T-helper 2 cell treated with Interferon-gamma antibody and Interleukin-4, amounts not matched to agents 5 μg/mL and 100 μg/mL, for 36 hours (primary cell): ENCODE data around the gene KHDC4.

Experiments used
- DNase-seq: peaks from one replicate; pipeline ENCODE4 v3.0.0; 2021; ENCODE audit warnings: low spot score
- H3K27ac Mint-ChIP-seq: one replicate; pipeline ENCODE4 v1.8.0; 2021; ENCODE audit warnings: mild to moderate bottlenecking, mixed read lengths
- H3K27me3 Mint-ChIP-seq: one replicate; pipeline ENCODE4 v1.8.0; 2021; ENCODE audit warnings: low read depth, mixed read lengths
- H3K36me3 Mint-ChIP-seq: one replicate; pipeline ENCODE4 v1.8.0; 2021; ENCODE audit warnings: low read depth, mixed read lengths
- H3K4me1 Mint-ChIP-seq: one replicate; pipeline ENCODE4 v1.8.0; 2021; ENCODE audit warnings: low read depth, mixed read lengths
- H3K4me3 Mint-ChIP-seq: one replicate; pipeline ENCODE4 v1.8.0; 2022; ENCODE audit warnings: mild to moderate bottlenecking, moderate library complexity, mixed read lengths
- H3K9me3 Mint-ChIP-seq: one replicate; pipeline ENCODE4 v1.8.0; 2021; ENCODE audit warnings: mixed read lengths

KHDC4 gene

DNA sequence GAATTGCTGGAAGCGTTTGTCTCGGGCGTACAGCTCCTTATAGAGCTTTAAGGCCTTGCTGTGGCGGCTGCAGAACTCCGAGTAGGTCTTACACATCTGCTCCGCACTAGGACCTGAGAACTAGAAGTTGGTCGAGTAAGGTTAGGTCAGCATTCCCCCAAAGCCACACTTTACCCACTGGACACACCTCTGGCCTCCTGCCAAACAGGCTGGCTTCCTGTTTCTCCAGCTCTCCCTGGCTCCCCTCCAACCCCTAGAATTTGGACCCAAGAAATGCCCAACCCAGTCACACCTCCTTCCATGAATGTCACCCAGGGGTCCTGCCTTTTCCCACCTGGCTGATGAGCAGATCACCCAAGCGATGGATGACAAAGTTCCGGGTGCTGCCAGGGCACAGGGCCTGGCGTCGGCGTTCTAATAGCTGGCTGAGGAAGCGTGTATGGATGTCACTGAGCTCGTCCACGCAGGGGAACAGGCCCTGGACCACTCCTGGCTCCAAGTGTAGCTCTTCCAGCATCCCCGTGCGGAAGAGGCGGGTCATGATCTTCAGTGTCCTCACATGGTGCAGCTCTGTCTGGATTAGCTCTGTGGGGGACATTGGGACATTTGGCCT, 28.5 kb upstream of the KHDC4 start:
- Mint-ChIP-seq H3K9me3 (no peaks in the 10 kb centered on the region), H3K27me3 (no peaks in the 10 kb centered on the region), H3K36me3 (peaks cover 73% of the 10 kb centered on the region), H3K4me1 (peaks cover 37% of the 10 kb centered on the region), H3K27ac (no peak overlapping the region), H3K4me3 (no peak overlapping the region)
- no peak for DNase-seq

DNA sequence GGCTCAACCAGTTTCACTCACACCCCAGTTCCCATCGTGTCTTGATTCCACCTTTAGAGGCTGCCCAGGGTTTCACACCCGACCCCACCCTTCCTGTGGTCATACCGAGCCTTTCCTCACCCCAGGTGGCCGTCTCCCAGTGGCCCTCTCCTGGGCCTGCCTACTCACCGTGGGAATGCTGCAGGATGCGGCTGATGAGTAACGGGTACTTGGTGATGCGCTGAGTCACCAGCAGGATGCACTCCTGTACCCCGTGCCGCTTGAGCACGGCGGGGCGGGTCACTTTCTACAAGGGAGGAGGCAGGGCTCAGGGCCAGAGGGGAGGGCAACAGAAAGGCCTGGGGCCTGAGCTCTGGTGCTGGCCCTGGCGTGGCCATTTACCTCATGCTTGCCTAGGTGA, 27.7 kb upstream of the KHDC4 start:
- no peak overlapping the region for H3K4me3 Mint-ChIP-seq

DNA sequence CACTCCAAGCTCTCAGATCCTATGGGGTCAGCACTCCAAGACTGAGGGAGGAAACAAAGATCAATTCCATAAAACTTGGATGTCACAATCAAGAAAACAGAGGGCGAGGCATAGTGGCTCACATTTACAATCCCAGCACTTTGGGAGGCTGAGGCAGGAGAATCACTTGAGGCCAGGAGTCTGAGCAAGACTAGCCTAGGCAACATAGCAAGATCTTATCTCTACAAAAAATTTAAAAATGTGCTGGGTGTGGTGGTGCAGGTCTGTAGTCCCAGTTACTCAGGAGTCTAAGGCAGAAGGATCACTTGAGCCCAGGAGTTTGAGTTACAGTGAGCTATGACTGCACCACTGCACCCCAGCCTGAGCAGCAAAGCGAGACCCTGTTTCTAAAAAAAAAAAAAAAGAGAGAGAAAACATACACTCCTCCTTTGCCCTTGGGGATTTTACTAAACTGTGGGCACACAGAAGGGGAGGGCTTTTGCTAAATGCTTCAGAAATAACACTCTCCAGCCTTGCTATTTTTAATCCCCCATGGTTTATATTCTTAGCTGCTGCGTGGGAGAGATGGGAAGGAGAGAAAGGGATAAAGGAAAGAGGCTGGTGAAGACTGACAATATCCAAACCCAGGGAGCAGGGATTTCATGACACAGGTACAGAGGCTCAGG, 26.0 kb upstream of the KHDC4 start:
- Mint-ChIP-seq H3K4me3 (no peak overlapping the region), H3K27ac (peak overlapping the region; percentile 68), H3K9me3 (no peaks in the 10 kb centered on the region), H3K36me3 (peaks cover 62% of the 10 kb centered on the region), H3K27me3 (no peaks in the 10 kb centered on the region), H3K4me1 (peaks cover 22% of the 10 kb centered on the region)
- no peak for DNase-seq

More for the DNA sequence above, 27.7 kb upstream of the KHDC4 start:
- H3K27ac Mint-ChIP-seq, result peak overlapping the region; percentile 49
- H3K27me3 Mint-ChIP-seq, result no peaks in the 10 kb centered on the region
- no peak for DNase-seq
- peaks cover 75% of the 10 kb centered on the region for H3K36me3 Mint-ChIP-seq
- H3K9me3 Mint-ChIP-seq, result no peaks in the 10 kb centered on the region
- peaks cover 30% of the 10 kb centered on the region for H3K4me1 Mint-ChIP-seq

DNA sequence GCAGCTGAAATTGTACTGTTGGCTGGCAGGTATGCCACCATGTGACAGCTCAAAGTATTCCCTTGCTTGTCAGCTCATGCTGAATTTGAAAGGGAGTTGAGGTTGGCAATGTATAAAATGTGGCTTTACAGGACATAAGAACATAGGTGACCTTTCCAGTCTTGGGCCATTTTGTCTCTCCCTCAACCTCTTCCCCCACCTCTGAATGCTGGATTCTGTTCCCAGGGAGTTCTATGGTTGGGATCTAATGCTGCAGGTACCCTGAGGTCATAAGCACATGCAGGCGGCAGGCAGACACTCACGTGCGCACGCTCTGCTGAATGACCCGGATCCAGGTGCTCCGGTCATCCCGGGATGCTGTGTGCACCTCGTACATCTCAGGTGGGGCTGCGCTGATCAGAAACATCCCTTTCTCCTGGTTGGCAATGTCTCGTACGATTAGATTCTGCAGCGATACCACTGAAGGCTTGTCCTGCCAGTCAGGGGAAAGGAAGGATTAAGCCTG, 23.2 kb upstream of the KHDC4 start:
- peak overlapping the region; percentile 4 for H3K27ac Mint-ChIP-seq
- no peak overlapping the region for H3K4me3 Mint-ChIP-seq
- peaks cover 70% of the 10 kb centered on the region for H3K36me3 Mint-ChIP-seq

DNA sequence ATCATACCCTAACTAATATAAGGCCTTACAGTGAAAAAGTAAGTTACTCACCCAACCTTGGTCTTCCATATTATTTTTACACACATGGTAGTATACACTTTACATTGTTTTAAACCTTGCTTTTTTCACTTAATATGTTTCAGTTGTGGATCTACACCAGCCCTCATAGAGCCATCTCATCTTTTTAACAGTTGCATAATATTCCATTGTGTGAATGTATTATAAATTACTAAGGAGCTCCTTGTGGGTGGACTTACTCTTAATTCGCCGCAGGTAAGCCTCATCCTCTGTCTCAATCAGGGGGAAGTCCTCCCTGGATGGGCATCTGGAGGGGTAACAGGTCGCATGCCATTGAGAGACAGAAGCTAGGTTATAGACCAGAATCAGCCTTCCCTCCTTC, 20.4 kb upstream of the KHDC4 start:
- DNase-seq, result no peak
- Mint-ChIP-seq H3K4me3 (no peak overlapping the region), H3K9me3 (no peaks in the 10 kb centered on the region), H3K36me3 (peaks cover 64% of the 10 kb centered on the region), H3K27ac (no peak overlapping the region), H3K27me3 (no peaks in the 10 kb centered on the region), H3K4me1 (no peaks in the 10 kb centered on the region)

More for the DNA sequence above, 23.2 kb upstream of the KHDC4 start:
- H3K9me3 Mint-ChIP-seq, result no peaks in the 10 kb centered on the region
- no peaks in the 10 kb centered on the region for H3K27me3 Mint-ChIP-seq
- DNase-seq, result no peak
- H3K4me1 Mint-ChIP-seq, result peaks cover 19% of the 10 kb centered on the region

DNA sequence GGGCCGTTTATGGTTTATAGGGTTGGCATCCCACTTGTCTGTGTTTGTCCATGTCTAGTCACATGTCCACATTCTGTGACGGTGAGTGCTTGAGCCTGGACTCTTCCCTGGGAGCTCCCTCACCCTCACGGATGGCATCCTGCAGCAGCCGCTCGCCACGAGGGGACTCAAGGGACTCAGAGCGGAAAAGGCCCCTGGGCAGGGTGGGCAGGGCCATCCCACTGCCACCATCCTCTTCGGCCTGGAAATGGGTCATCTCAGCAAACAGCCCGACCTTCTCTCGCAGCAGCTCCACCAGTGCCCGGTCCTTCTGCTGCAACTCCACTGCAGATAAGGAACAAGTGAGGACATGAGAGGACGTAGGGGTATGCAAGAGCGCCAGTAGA, 18.3 kb upstream of the KHDC4 start:
- Mint-ChIP-seq H3K4me3 (no peak overlapping the region), H3K27ac (no peak overlapping the region)

DNA sequence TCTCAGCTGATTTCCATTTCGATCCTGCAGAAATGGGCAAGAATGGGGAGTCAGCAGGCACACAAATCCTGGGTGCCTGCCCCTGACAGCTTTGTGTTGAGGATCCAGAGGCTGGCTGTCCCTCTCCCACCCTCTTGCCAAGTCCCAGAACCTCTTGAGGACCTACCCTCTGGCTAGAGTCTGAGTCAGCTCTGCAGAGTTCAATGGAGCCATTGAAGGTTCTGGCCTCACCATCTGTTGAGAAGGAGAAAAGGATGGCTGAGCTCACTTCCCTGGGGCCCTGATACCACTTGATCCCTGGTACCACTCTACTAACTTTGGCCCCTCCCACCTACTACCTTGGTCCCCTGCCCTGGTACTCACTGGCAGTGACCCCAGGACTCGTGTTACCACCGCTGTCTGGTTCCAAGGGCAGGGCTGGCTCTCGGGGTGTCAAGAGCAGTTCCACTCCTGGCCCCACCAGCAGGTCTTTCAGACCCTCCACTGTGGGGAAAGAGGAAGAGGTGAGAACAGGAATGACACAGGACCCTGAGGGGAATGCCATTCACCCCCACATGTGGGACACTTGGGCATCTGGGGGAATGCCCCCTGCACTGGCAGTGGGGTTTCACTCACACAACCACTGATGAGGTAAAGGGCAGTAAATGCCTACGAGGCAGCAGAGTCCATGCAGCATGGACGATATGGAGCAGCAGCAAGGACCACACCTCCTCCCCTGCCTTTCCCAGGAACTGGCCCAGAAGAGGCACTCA, 17.7 kb upstream of the KHDC4 start:
- Mint-ChIP-seq H3K4me3 (no peak overlapping the region), H3K4me1 (peaks cover 3% of the 10 kb centered on the region), H3K9me3 (no peaks in the 10 kb centered on the region), H3K27ac (no peak overlapping the region), H3K27me3 (no peaks in the 10 kb centered on the region), H3K36me3 (peaks cover 61% of the 10 kb centered on the region)
- DNase-seq, result no peak

More for the DNA sequence above, 18.3 kb upstream of the KHDC4 start:
- Mint-ChIP-seq H3K27me3 (no peaks in the 10 kb centered on the region), H3K36me3 (peaks cover 61% of the 10 kb centered on the region), H3K4me1 (no peaks in the 10 kb centered on the region), H3K9me3 (no peaks in the 10 kb centered on the region)
- no peak for DNase-seq

DNA sequence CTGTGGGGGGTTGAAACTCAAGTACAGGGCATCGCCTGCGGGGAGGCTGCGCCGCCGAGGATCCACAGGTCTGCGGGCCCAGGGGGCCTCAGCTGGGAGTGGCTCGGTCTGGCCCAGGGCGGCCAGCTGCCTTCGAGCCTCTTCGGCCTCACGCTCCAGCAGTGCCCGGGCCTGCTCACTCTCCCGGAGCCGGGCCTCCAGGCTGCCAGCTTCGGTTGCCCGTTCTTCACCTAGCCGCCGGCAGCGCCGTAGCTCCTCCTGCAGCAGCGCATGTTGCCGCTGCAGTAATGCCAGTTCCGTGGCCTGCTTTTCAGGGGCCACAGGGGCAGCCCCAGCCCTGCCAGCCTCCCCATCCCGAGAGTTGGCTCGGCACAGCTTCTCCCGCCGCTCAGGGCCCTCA, 16.6 kb upstream of the KHDC4 start:
- H3K4me1 Mint-ChIP-seq, result peaks cover 14% of the 10 kb centered on the region
- H3K27ac Mint-ChIP-seq, result no peak overlapping the region
- H3K27me3 Mint-ChIP-seq, result no peaks in the 10 kb centered on the region
- no peak for DNase-seq
- H3K9me3 Mint-ChIP-seq, result no peaks in the 10 kb centered on the region
- H3K36me3 Mint-ChIP-seq, result peaks cover 71% of the 10 kb centered on the region
- no peak overlapping the region for H3K4me3 Mint-ChIP-seq

DNA sequence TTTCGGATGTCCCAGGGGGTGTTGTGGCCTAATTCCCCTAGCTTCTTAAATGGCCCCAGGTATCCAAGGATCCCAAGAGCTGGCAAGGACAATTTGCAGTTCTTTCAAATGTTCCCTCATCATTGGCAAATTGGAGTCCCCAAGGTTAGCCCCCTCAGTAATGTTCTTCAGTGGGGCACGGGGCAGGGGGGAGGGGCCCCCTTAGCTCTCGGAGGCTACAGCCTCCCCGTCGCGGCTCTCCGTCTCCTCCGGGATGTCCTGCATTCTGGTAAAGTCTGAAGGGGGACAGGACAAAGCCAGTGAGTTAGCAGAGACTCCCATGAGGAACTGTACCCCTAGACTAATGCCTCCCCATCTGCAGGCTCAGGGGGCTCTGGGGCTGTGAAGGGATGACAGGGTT, 13.5 kb upstream of the KHDC4 start:
- Mint-ChIP-seq H3K4me1 (peaks cover 20% of the 10 kb centered on the region), H3K4me3 (no peak overlapping the region)

DNA sequence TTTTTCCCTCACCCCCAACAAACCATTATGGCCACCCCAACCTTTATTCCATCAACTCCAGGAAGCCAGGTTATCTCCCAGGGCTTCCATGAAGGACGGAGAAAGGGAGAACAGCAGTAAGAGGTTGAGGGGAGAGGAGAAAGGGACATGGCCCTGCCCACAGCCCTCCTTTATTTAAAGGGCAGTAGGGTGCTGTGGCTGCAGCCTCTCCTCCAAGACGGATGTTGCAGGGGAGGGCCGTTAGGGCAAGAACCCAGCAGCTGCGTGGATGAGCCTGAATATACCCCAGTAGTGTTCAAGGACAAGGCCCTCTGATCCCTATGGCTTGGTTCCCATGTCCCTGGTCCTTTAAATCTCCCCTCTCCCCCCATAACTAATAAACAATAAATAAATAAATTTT, 13.1 kb upstream of the KHDC4 start:
- Mint-ChIP-seq H3K4me1 (peaks cover 21% of the 10 kb centered on the region), H3K9me3 (no peaks in the 10 kb centered on the region), H3K4me3 (peak overlapping the region; percentile 77), H3K27ac (peak overlapping the region; percentile 93), H3K36me3 (peaks cover 60% of the 10 kb centered on the region), H3K27me3 (no peaks in the 10 kb centered on the region)
- DNase-seq, result no peak

More for the DNA sequence above, 13.5 kb upstream of the KHDC4 start:
- no peaks in the 10 kb centered on the region for H3K9me3 Mint-ChIP-seq
- H3K27ac Mint-ChIP-seq, result peak overlapping the region; percentile 8
- peaks cover 64% of the 10 kb centered on the region for H3K36me3 Mint-ChIP-seq
- H3K27me3 Mint-ChIP-seq, result no peaks in the 10 kb centered on the region
- DNase-seq, result no peak

DNA sequence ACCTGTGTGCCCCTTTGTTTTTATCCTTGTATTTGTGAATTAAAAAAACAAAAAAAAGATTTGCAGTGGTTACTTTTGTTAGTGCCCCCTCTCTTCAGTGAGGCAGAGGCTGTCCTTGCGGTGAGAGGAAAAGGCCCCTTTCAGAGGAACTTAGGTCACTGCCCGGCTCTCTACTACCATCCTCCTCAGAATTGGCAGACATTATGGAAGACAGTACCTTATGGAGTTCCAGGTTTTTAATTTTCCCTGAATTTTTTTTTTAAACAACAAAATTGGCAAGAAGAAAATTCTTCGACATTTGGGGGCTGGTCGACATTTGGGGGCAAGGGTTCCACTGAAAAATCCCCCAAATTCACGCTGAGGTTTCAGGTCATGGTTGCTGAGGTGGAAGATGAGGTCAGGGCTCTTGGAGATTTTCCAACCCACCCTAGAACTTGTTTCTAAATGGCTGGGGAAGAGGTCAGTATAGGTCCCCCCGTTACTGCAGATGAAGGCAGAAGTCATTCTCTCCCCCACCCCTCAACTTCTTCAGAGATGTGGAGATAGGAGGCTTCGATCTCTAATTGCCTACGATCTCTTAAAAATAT, 12.5 kb upstream of the KHDC4 start:
- DNase-seq, result no peak
- Mint-ChIP-seq H3K4me1 (peaks cover 26% of the 10 kb centered on the region), H3K36me3 (peaks cover 54% of the 10 kb centered on the region), H3K9me3 (no peaks in the 10 kb centered on the region), H3K27ac (peak overlapping the region; percentile 93), H3K27me3 (no peaks in the 10 kb centered on the region), H3K4me3 (peak overlapping the region; percentile 77)

DNA sequence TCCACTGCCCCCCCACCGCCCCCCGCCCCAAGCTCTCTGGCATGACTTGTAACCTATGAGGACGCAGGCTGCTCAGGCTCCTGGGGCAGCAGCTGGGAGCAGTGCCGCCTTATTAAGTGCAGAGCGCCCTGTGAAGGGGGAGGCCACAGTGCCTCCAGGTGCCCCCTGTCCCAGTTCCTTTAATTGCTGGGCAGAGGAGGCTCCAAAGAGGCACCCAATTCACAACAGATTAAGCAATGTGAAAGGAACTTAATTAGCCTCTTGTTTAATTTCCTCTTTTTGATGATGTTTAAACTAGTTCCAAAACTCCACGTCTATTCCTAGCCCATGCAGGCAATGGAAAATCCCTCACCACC, 10.2 kb upstream of the KHDC4 start:
- Mint-ChIP-seq H3K4me3 (no peak overlapping the region), H3K27ac (peak overlapping the region; percentile 91), H3K9me3 (no peaks in the 10 kb centered on the region), H3K36me3 (peaks cover 39% of the 10 kb centered on the region), H3K4me1 (peaks cover 45% of the 10 kb centered on the region), H3K27me3 (no peaks in the 10 kb centered on the region)
- no peak for DNase-seq

DNA sequence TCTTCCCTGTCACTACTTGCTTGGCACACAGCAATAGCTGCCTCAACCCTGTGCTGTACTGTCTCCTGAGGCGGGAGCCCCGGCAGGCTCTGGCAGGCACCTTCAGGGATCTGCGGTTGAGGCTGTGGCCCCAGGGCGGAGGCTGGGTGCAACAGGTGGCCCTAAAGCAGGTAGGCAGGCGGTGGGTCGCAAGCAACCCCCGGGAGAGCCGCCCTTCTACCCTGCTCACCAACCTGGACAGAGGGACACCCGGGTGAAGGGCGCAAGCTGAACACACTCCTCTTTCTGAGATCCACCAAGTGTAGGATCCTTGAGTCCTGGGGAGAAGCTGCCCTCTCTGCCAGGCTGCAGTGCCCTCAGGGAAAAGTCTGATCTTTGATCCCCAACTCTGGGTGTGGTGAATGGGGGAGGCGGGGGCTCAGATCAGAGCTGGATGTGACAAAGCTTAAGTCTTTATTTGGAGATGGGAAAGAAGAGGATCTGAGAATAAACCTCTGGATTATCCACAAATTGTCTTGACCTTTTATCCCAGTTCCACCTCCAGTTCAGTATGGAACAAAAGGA, 8.4 kb upstream of the KHDC4 start:
- Mint-ChIP-seq H3K9me3 (no peaks in the 10 kb centered on the region), H3K4me1 (peaks cover 52% of the 10 kb centered on the region), H3K4me3 (no peak overlapping the region), H3K36me3 (peaks cover 29% of the 10 kb centered on the region), H3K27ac (peak overlapping the region; percentile 73), H3K27me3 (no peaks in the 10 kb centered on the region)
- no peak for DNase-seq
